ENCODE results near the gene PPT2.

Gene PPT2

GRCh38 chr6:32153564-32154513 is at the start of gene PPT2:
Gene PPT2, plus strand, starts transcription at chr6:32154141. Its CDS starts 454 bp downstream, at chr6:32154595.
- FAIRE-seq, result peak; percentile 92
- peak; percentile 91 for DNase-seq (ENCODE audit: insufficient read length, low spot score)

GRCh38 chr6:32105433-32105832 is 48.5 kb upstream of the PPT2 start:
- DNase-seq (ENCODE audit: insufficient read length, low spot score) (no peak), FAIRE-seq (no peak)

GRCh38 chr6:32107406-32107805 is 46.5 kb upstream of the PPT2 start:
- peak; percentile 31 for FAIRE-seq

GRCh38 chr6:32108094-32108627 is 45.8 kb upstream of the PPT2 start:
- no peak for DNase-seq (ENCODE audit: insufficient read length, low spot score)
- FAIRE-seq, result peak; percentile 38

More at GRCh38 chr6:32107406-32107805, 46.5 kb upstream of the PPT2 start:
- no peak for DNase-seq (ENCODE audit: insufficient read length, low spot score)

- DNase-seq (ENCODE audit: insufficient read length, low spot score) (no peak), FAIRE-seq (no peak)
These were observed 45.2 kb upstream of the PPT2 start for GRCh38 chr6:32108727-32109113.

- no peak for FAIRE-seq
- DNase-seq (ENCODE audit: insufficient read length, low spot score), result no peak
These were observed 44.7 kb upstream of the PPT2 start, which contains the start of gene TNXB for GRCh38 chr6:32109114-32109764. Gene TNXB, minus strand, starts transcription at chr6:32109338. Its CDS starts 11,140 bp downstream, at chr6:32098198.

- FAIRE-seq (no peak), DNase-seq (ENCODE audit: insufficient read length, low spot score) (no peak)
These were observed 44.2 kb upstream of the PPT2 start for GRCh38 chr6:32109765-32110160.

DNA sequence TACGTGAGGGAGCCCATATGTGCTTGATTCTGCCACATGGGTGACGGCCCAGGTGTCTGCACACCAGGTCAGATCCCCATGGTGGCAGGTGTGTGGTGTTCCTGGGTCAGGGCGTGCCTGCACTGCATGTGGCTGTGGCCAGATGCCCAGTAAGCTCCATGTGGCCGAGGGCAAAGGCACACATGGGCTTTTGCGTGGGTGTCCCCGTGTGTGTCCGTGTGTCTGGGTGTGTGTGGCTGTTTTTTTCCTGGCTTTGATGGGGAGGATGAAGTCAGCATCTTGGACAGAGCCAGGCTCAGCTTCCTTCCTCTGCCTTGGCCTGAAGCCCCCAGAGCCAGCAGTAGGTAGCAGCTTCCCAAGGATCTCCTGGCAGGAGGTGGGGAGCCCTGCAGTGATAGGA is 43.3 kb upstream of the PPT2 start:
- no peak for FAIRE-seq

DNA sequence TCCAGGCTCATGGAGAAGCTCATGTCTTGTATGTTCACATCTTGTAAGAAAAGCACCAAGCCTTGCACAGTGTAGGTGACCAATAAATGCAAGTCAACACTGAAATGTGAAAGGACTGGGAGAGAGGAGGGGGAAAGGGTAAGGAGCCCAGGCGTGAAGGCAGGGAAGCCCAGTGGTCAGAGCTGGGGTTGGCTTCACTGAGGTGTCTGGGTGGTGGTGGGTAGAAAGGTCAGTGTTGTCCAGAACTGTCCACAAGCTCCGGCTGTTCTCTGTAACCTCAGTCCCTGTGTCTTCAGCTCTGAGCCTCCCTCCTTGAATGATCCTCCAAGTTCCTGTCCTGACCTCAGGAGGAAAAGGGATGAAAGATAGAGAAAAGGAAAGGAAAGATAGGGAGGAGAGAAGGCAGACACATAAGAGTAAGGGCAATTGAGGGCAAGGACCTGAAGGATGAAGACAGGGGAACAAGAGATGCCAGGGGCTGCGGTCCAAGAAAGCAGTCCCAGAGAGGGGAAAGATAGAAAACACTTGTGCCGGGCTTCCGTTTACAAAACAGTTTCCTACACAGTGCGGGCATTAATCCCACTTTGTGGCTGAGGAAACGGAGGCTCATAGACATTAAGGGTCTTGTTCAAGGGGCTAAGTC is 42.4 kb upstream of the PPT2 start:
- DNase-seq (ENCODE audit: insufficient read length, low spot score) (no peak), FAIRE-seq (no peak)

More for the DNA sequence above, 43.3 kb upstream of the PPT2 start:
- no peak for DNase-seq (ENCODE audit: insufficient read length, low spot score)

- FAIRE-seq, result no peak
- no peak for DNase-seq (ENCODE audit: insufficient read length, low spot score)
These were observed 41.4 kb upstream of the PPT2 start for GRCh38 chr6:32112431-32112980.

DNA sequence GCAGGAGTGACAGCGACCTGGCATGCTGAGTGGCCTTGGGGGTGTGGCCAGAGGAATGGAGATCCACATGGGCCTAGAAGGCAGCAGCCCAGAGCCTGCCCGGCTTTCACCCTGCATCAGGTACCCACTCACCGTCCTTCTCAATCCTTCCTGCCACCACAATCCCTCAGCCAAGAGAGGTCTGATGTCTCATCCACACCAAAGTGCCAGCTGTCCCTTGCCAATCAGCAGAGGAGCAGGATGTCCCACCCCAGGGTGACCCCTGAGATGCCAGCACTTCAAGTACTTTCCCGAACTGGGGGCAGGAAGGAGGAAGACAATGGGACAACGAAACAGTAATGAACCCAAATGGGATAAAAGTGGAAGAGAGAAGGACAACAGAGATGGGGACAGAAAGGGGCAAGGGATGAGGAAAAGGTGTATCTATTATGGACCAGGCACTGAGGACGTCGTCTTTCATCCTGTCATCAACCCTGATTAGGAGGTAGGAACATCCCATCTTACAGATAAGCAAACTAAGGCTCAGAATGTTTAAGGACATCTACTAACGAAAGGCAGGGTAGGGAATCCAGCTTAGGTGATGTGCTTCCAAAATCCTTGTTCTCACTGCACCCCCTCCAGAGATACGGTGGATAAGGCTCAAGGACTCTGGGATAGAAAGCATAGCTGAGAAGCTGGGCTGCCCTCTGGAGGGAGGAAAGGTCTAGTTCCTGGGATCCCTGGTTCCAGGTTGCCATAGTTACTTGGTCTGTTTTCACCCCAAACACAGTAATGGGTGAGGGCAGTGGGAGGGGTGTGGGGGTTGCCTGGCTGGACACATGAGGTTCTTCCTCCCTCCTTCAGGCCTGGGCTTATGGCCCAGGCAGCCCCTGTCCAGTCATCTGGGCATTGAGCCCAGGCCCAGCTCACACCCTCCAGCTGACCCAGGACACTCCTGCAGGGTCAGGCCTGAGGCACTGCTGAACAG is 40.3 kb upstream of the PPT2 start:
- peak; percentile 83 for FAIRE-seq
- peak; percentile 88 for DNase-seq (ENCODE audit: insufficient read length, low spot score)

DNA sequence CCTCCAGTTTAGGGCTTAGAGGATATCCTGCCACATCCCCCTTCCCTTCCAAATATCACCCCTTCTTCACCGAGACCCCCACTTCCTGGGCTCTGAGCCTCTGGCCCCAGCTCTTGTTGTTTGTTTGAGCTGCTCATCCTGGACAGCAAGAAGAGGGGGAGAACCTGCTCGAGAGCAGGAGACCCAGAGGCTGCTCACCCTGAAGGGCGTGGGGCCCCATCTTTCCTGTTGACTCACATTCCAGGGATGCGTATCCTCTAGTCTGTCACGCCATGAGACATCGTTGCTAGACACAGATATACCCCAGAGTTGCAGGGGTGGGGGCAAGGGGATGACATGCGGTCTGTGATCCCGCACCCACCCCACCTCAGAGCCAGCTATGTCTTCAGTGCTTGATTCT is 39.1 kb upstream of the PPT2 start:
- FAIRE-seq (peak; percentile 83), DNase-seq (ENCODE audit: insufficient read length, low spot score) (peak; percentile 80)

DNA sequence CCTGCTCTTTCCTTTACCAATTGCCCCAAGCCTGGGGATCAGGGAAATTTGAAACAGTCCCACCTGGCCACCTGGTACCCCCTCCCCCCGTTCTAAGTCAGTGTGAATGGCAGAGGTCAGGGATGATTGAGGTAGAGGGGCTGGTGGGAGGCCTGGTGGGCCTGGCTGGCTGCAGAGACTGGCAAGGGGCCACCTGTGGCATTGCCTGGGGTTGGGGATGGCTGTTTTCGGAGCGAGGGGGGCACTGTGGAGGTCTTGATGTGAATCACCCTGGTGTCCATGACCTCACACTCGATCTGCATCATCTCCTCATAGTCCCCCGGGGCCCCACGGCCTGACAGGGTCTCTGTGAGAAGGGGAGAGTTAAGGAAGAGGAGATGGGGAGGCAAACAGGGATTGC is 38.3 kb upstream of the PPT2 start:
- DNase-seq (ENCODE audit: insufficient read length, low spot score) (no peak), FAIRE-seq (no peak)

GRCh38 chr6:32116674-32117073 is 37.3 kb upstream of the PPT2 start:
- FAIRE-seq (peak; percentile 51), DNase-seq (ENCODE audit: insufficient read length, low spot score) (peak; percentile 63)

DNA sequence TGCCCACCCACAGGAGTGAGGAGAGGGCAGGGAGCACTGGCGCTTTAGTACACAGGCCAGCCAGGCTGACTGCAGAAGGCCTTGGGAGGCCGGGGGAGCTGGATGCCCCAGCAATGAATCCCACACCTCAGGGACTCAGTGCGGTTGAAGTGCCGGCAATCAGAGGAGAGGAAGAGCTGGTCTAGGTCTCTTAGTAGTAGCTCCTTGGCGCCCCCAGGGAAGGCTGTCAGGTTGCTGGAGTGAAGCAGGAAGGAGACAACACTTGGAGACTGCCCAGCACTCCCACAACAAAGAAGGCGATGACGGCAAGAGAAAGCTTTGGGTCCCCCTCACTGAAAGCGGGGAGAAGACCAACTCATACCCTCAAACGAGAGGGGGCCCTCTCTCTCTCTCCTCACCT is 36.5 kb upstream of the PPT2 start:
- DNase-seq (ENCODE audit: insufficient read length, low spot score) (no peak), FAIRE-seq (no peak)

- DNase-seq (ENCODE audit: insufficient read length, low spot score), result peak; percentile 82
- no peak for FAIRE-seq
These were observed 34.9 kb upstream of the PPT2 start for GRCh38 chr6:32118782-32119628.

DNA sequence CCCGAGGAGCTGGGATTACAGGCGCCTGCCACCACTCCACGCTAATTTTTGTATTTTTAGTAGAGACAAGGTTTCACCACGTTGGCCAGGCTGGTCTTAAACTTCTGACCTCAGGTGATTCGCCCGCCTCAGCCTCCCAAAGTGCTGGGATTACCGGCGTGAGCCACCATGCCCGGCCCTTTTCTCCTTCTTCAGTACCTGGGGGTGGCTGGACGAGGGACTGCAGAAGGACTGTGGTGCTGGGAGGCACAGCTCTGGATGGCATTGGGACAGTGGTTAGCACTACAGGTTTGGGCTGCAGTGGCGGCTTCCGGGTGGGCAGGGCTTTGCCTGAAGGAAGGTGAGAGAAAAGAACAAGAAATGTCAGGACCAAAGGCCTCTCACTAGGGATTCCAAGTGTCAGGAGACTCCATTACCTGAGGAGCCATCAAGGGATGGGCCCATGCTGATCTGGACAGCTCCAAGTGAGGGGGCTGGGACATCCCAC is 33.3 kb upstream of the PPT2 start:
- DNase-seq (ENCODE audit: insufficient read length, low spot score) (no peak), FAIRE-seq (no peak)

DNA sequence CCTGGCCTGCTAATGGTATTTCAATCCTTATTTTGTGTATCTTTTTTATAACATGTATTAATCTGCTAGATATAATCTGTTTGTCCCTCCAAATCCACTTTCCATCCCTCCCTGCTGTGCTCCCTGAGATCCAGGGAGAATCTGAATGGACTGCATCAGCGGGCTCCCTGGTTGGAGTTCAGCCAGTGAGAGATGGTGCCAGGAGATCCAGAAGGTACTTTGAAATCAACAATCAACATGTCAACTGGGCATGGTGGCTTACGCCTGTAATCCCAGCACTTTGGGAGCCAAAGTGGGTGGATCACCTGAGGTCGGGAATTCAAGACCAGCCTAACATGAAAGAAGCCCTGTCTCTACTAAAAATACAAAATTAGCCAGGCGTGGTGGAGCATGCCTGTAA is 30.3 kb upstream of the PPT2 start:
- DNase-seq (ENCODE audit: insufficient read length, low spot score) (no peak), FAIRE-seq (no peak)

Measured in HTR-8/SVneo (cell line).